COLO668 (cell line): ENCODE results near the gene ZNF614.
"Not testable (repeated sequence)": the region's sequence is repeated elsewhere in the genome, so short reads cannot be mapped to it uniquely, and the experiment has no call there.

Experiments used
- DNase-seq: peaks from one replicate; lab custom pipeline; 2025; ENCODE audit not compliant: unreplicated experiment; lab: John Stamatoyannopoulos, UW

ZNF614 gene

GRCh38 chr19:51993422-51993821 lies 34.8 kb downstream of the ZNF614 start:
- no peak for DNase-seq

- DNase-seq: peak; percentile 91
Observed at GRCh38 chr19:51986309-51987291, 41.6 kb downstream of the ZNF614 start, which contains the start of gene ZNF350. Gene ZNF350 (minus strand): TSS chr19:51986840. CDS start chr19:51974360, 12,480 bp downstream.

GRCh38 chr19:51983361-51983760 lies 44.8 kb downstream of the ZNF614 start:
- DNase-seq: no peak

GRCh38 chr19:51980926-51981325 lies 47.3 kb downstream of the ZNF614 start:
- DNase-seq: not testable (repeated sequence)

- no peak for DNase-seq
Observed at GRCh38 chr19:51980116-51980736, 48.0 kb downstream of the ZNF614 start.

GRCh38 chr19:51978882-51979281 lies 49.3 kb downstream of the ZNF614 start:
- DNase-seq: no peak

- no peak for DNase-seq
Observed at GRCh38 chr19:51977346-51977745, 50.8 kb downstream of the ZNF614 start.

- no peak for DNase-seq
Observed at GRCh38 chr19:51976852-51977251, 51.3 kb downstream of the ZNF614 start.

GRCh38 chr19:51975787-51976186 lies 52.4 kb downstream of the ZNF614 start:
- DNase-seq: not testable (repeated sequence)

- peak; percentile 12 for DNase-seq
Observed at GRCh38 chr19:51971624-51972023, 56.6 kb downstream of the ZNF614 start.

GRCh38 chr19:51970718-51971117 lies 57.5 kb downstream of the ZNF614 start:
- no peak for DNase-seq

GRCh38 chr19:51965583-51965982 lies 62.6 kb downstream of the ZNF614 start:
- DNase-seq: no peak
